GM12874 (cell line): ENCODE data around the gene CPEB4.

Source experiments
- CTCF ChIP-seq: IDR thresholded peaks from 2 replicates; pipeline ENCODE4 v1.5.1; 2011; ENCODE audit warnings: low read depth, mild to moderate bottlenecking, control low read depth, low read length, moderate library complexity; ENCODE audit not compliant: insufficient read depth

The CPEB4 gene

GRCh38 chr5:173969167-173970049, 81.3 kb downstream of the CPEB4 start:
- TF ChIP-seq CTCF, result no peak

GRCh38 chr5:173970878-173971650, 82.9 kb downstream of the CPEB4 start:
- 0 out of 2 replicates have a peak, but pooled peaks have one; percentile 10 for TF ChIP-seq CTCF

GRCh38 chr5:173971681-173972345, 83.7 kb downstream of the CPEB4 start:
- no peak for TF ChIP-seq CTCF

GRCh38 chr5:173972607-173972924, 84.4 kb downstream of the CPEB4 start:
- no peak for TF ChIP-seq CTCF

GRCh38 chr5:173972925-173973615, 84.9 kb downstream of the CPEB4 start:
- peak; percentile 74 for TF ChIP-seq CTCF

DNA sequence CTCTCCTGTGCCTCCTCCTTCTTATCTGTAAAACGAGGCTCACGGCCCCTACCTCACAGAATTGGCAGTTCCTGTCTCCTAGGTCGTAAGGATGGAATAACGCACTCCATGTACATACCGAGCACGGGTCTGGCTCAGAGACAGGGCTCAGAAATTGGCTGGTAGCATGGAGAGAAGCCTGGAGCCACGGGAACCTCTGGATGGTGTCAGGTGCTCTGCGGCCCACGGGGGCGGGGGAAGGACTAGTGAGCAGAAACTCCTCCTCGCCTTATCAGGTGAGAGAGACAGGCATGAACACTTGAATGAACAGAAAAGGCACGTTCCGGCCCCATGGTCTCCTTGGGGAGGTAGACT, 85.4 kb downstream of the CPEB4 start:
- no peak for TF ChIP-seq CTCF
